ENCODE results near the gene KRTAP9-9.
"Not testable (repeated sequence)": the region's sequence is repeated elsewhere in the genome, so short reads cannot be mapped to it uniquely, and the experiment has no call there.

KRTAP9-9 gene

DNA sequence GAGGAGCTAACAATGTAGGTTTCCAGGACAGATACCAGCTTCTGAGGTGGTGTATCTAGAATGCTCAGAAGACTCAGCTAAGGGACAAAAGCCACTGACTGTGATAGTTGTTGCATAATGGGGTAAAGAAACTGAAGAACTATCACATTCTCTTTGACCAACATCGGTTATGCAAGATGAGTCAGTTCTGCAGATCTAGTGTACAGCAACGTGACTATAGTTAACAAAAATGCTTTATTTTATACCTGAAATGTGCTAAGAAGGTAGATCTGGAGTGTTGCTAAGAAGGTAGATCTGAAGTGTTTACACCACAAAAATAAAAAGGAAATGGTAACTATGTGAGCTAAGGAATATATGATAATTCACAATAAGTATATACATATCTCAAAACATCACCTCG lies 12.5 kb downstream of the KRTAP9-9 start:
- no peak for DNase-seq

DNA sequence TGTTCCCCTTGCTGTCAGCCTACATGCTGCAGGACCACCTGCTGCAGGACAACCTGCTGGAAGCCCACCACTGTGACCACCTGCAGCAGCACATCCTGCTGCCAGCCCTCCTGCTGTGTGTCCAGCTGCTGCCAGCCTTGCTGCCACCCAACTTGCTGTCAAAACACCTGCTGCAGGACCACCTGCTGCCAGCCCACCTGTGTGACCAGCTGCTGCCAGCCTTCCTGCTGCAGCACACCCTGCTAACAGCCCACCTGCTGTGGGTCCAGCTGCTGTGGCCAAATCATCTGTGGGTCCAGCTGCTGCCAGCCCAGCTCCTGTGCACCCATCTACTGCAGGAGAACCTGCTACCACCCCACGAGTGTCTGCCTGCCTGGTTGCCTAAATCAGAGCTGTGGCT lies 16.1 kb downstream of the KRTAP9-9 start:
- not testable (repeated sequence) for DNase-seq

DNA sequence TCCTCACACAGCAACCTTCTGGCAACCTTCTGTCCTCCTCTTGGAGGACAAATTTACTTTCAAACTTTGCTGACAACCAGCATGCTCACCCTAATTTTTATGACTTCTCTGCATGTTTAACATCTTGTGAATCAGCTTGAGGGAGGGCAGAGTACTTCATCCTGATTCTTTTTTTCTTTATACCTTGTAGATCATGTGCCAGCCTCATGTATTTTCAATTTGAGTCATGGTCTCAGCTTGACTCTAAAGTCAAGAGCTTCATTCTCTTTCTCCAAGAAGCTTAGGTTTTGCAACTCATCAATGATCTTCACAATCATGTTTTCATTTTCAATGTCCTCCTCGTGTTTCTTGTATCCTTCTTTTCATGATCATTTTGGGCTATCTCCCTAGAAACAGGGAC lies 16.7 kb downstream of the KRTAP9-9 start:
- no peak for DNase-seq

DNA sequence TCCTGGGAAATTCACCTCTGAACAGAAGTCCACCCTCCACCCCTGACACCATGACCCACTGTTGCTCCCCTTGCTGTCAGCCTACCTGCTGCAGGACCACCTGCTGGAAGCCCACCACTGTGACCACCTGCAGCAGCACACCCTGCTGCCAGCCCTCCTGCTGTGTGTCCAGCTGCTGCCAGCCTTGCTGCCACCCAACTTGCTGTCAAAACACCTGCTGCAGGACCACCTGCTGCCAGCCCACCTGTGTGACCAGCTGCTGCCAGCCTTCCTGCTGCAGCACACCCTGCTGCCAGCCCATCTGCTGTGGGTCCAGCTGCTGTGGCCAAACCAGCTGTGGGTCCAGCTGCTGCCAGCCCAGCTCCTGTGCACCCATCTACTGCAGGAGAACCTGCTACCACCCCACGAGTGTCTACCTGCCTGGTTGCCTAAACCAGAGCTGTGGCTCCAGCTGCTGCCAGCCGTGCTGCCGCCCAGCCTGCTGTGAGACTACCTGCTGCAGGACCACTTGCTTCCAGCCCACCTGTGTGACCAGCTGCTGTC lies 20.5 kb downstream of the KRTAP9-9 start, which contains the start of gene KRTAP9-7:
TSS of gene KRTAP9-7 (plus strand) at position 51 of the 543 bp plus-strand sequence. CDS start at position 51, 0 bp downstream.
- DNase-seq = not testable (repeated sequence)

DNA sequence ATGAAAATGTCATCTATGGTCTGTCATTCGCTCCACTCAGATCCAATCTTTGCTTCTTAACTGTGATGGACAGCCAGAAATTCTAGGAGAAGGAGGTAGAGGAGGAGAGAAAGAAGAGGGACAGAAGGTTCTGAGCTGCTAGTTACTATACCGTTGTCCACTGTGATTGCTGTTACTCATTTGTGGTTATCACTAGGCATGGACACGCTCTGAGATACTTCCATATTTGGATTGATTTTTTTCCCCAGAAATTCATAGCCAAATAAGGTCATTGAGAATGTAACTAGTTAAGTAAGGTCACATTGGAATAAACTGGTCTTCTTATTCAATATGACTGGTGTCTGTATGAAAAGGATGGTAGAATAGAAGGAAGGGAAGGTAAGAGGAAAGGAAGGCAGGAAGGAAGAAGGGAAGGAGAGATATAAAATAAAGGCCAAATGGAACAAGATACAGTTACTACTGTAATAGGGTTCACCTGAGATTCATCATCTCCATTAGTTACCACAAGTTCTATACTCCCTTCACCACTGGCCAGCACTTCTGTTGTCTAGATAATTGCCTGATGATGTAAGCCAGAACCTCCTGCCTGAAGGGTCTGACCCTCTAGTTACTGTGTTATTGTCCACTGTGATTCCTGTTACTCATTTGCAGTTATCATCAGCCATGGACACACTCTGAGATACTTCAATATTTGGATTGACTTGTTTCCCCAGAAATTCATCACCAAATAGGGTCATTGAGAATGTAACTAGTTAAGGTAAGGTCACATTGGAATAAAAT lies 23.2 kb downstream of the KRTAP9-9 start:
- no peak for DNase-seq

DNA sequence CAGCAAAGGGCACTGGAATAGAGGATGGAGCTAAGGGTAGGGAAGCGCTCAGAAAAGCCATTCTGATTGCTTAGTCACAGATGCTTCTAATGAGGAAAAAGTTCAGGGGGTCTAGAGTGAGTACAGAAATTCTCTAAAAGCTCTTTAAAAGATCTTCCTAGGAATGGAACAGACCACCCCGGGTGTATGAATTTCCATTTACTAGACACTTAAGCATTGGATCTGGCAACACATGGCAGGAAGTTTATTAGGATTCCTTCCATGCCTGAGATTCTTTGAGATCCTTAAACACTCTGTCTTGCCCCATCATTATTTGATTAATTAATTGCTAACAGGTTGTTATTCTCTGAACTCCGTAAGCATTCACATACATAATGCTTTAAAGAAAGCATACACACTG lies 28.9 kb downstream of the KRTAP9-9 start:
- no peak for DNase-seq

DNA sequence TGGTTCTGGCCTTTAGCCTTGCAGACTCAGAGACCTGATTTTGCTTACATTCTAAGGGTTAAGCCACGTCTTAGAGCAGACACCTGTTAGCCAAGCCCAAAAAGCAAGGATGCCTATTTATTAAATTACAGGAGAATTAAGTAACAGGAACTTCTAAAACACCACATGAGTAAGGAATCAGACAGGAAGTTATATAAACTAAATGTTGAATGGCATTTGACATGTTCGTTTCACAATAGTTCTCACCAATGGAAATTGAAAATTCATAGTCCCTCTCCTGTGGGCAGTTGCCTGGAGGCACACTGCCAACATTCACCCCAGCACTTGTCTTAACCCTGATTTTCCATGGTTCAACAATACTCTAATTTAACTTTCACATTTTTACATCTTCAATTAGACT lies 29.4 kb downstream of the KRTAP9-9 start:
- no peak for DNase-seq

DNA sequence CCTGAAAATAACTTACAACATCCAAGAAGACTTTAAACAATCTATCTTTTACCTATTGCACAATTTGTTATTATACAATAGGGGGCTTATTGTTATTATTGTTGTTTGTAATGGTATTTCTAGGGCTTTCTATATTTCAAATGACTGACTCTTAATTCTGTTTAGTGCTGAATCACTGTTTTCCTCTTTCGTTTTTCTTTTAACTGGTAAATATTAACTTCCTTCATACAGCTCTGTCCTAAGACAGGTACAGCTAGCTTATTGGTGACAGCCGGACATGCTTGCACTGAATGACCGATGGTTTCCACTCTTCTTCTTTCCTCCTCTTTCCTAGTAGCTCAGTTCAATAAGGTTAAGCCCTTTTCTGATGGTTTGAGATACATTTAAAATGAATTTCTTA lies 31.9 kb downstream of the KRTAP9-9 start:
- no peak for DNase-seq

DNA sequence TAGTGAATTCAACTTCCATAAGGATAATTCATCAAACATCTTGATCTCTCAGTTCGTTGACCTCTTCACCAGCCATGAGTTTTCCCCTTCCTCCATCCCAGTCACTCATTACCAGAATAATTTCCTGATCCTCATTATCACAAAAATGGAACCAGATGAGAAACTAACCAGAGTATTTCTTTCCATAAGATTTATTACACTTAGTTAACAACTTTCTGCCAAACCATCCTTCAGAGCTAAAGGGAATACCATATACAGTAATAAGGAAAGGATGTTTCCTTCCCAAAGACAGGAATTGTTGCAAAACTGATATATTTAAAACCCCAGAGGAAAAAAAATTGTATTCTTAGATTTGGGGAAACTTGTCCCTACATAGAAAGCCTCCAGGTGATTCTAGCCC lies 38.8 kb downstream of the KRTAP9-9 start:
- DNase-seq = no peak

DNA sequence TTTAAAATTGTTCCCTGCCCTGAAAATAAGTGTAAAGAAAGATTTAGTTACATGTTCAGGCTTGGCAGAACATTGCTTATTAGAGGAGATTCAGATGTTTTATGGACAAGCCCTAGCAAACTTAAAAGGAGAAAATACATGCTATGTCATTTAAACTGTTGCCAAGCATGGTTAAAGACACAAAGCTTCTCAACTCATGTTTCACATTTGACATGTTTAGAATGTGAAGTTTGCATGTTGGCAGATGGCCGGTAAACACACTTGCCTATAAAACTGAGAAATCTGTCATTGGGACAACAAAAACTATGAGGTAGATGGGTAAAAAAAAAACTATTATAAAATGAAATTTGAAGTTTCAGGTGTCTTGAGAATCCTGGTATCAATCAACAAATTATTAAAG lies 41.7 kb downstream of the KRTAP9-9 start:
- no peak for DNase-seq

DNA sequence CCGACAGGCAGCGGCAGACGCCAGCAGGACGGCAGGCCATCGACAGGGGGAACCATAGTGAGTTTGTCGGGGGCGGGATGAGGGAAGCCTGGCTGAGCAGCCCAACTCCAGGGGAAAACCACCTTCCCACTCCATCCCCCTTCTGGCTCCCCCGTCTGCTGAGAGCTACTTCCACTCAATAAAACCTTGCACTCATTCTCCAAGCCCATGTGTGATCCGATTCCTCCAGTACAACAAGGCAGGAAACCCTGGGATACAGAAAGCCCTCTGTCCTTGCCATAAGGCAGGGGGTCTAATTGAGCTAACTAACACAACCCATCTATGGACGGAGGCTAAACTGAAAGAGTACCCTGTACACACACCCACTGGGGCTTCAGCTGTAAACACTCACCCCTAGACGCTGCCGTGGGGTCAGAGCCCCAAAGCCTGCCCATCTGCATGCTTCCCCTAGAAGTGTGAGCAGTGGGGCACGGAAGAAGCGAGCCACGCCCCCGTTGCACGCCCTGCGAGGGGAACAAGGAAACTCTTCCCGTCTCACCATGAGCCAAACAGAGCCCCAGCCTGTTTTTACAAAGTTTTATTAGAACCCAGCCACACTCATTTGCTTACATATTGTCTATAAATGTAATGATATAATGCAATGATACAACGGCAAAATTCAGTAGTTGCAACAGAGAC lies 43.4 kb downstream of the KRTAP9-9 start:
- DNase-seq = no peak

DNA sequence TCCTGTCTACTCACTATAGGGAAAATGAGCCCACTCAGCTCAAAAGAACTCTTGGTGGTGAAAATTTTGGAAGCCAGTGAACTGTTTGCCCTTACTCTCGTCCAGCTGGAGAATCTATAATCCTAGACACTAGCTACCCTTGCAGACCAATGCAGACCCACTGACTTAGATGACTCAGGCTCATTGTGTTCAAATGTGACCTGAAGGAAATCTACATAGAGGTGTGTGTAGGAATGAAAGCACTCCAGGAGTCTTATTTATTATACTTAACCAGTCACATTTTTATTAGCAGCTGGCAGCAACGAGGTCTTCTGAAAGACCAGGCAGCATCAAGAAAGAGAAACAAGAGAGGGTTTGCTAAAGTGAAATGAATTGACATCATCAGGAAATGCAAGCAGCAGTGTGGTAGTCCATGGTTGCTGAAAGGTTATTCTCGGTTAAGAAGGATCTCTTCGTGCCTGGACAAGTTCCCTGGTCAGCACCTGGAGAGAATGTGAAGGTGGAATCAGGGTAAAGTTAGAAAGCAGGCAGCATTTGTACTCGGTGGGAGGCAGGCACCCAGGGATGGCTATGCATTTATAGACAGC lies 46.1 kb downstream of the KRTAP9-9 start:
- DNase-seq = no peak

DNA sequence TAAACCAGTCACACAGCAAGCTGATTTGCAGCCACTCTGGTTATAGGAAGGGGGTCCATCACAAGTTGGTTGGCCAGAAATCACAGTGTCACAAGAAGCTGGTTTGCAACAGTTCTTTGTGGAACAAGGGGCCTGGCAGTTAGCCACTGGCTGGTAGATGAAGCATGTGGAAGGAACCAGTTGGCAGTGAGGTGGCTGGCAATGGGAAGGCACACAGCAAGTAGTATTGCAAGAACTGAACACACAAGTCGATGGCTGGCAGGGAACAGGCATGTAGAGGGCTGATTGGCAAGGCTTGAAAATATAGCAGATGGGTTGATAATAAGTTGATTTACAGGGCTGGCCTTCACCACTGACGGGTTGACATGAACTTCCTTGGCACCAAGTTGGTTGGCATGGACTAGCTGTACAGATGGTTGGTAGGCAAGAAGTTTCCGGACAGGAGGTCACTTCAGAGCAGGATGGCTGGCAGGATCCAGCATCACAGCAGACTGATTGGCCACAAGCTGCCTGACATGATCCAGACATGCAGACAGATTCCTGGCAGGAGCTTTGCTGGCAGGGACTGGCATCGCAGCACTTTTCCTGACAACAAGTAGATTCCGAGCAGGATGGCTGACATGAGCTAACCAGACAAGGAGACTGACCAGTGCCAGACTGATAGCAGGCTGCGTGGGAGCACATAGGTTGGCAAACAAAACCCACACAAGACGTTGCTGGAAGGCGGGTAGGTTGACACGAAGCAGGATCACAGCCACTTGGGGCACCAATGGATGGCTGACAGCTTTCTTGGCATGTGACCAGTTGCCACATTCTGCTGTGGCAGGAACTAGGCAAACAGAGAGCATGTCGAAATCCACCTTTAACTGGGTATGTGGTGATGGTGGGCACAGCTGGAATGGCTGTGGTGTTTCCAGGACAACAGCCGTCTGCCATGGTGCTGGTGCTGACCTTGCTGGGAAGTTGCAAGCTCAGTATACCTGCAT lies 47.0 kb downstream of the KRTAP9-9 start, which contains the start of gene KRTAP29-1:
TSS of gene KRTAP29-1 (minus strand) at position 936 of the 986 bp plus-strand sequence. CDS start at position 936, 0 bp downstream.
- no peak for DNase-seq

DNA sequence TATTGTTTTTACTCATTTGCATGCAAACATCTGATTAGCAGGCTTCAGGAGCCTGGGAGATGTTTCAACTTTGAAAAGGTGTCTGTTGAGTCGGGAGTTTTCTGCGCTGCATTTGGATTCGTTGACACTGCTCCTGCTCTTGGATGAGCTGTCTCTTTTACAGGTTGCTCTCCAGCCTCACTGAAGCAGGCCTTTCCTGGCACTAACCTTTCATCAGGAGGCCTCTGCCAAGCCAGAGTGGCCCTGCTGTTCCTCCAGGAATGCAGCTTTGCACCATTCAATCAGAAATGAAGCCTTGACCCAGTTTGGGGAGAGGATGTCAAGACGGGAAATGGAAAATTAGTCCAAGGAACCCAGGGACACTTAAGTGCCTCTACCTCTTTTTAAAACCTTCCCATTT lies 47.8 kb downstream of the KRTAP9-9 start:
- no peak for DNase-seq

DNA sequence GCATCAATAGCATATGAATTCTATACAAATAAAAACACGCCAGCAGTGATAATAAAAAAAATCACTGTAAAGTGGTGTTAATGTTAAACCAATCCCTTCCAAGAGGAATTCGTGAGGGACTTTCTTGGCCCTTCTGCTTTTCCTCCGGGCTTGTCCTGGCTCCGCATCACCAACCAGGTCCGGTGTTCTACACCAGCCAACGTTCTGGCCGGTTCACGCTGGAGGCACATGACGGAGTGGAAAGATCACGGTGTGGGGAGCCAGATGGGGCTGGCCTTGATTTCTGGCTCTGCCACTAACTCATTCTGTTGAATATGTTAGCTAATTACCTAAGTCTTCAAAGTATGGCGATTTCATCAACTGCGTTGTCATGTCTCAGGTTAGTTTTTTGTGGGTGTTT lies 48.9 kb downstream of the KRTAP9-9 start:
- no peak for DNase-seq

Data from GDM1 (cell line).